Thyroid gland (tissue), 4 donors: ENCODE measurements around the gene SLC1A7. TPM values are rescaled to one million over a fixed set of nuclear protein-coding genes. Genes with fewer than 3 reads are reported as not detected.

ENCODE experiments used
- DNase-seq, 2 donors: peaks; one replicate each; pipeline ENCODE4 v3.0.0-alpha.2; 2019
- H3K27ac ChIP-seq, 3 donors: fragments of 200-600 bp; sonication (generic); 1 replicate in 2 of 3; 2 replicates in 1 of 3; pipeline ENCODE4 v1.5.1; 2016 to 2019; ENCODE audit warnings: mild to moderate bottlenecking in 1 of 3, moderate library complexity in 1 of 3
- H3K27me3 ChIP-seq: fragments of 200-600 bp; sonication (generic); one replicate; pipeline ENCODE4 v1.5.1; 2019
- H3K36me3 ChIP-seq, 2 donors: fragments of 200-600 bp; sonication (generic); one replicate each; pipeline ENCODE4 v1.5.1; 2016 to 2019
- H3K4me1 ChIP-seq, 2 donors: fragments of 200-600 bp; sonication (generic); one replicate each; pipeline ENCODE4 v1.5.1; 2017 to 2019
- H3K4me3 ChIP-seq, 3 donors: fragments of 200-600 bp; sonication (generic); replicated peaks in 1 of 3; 1 replicate in 2 of 3; 2 replicates in 1 of 3; pipeline ENCODE4 v1.5.1; 2016; ENCODE audit warnings: mild to moderate bottlenecking in 1 of 3
- H3K9me3 ChIP-seq: fragments of 200-600 bp; sonication (generic); one replicate; pipeline ENCODE4 v1.5.1; 2017
- CTCF ChIP-seq, 6 experiments: fragments of 200-600 bp in 3 of 6; fragments of 450-650 bp in 3 of 6; sonication (generic) in 3 of 6; IDR thresholded peaks; one replicate each; pipeline ENCODE4 v1.5.1; 2016 to 2019; ENCODE audit warnings: antibody characterized with exemption in 6 of 6, mild to moderate bottlenecking in 2 of 6, inconsistent platforms in 1 of 6, moderate library complexity in 1 of 6
- POLR2A ChIP-seq, 2 donors: fragments of 450-650 bp; IDR thresholded peaks; one replicate each; pipeline ENCODE4 v1.6.1; 2017; ENCODE audit warnings: antibody characterized with exemption in 2 of 2, mild to moderate bottlenecking in 2 of 2, moderate library complexity in 1 of 2
- WGBS, 2 donors: methylation state at CpG; one replicate each; pipeline ENCODE4 v1.1.5; 2017; 5-methylcytosine and 5-hydroxymethylcytosine counted together
- intact Hi-C: fragments of 100-400 bp; cut with DNase I; formaldehyde crosslinking; loops from one replicate; pipeline ENCODE4 v1.15.1; 2023
- total RNA-seq, 4 donors: library from RNA; depleted of rRNA; stranded (reverse); fragments of >200 nt; gene quantifications; one replicate each; pipeline ENCODE4 v1.2.3, GENCODE V29; 2016

SLC1A7 gene
- total RNA-seq, 4 donors from 2014 or later, result 0.13 to 0.33 (median 0.20) TPM; not detected in 1

- intact Hi-C loops, result no loop called here
- Histone ChIP-seq H3K4me1 (peaks cover 0 to 3% of the 10 kb centered on the region in 2 donors), H3K4me3 (no peak overlapping the region), H3K27me3 (no peaks in the 10 kb centered on the region), H3K9me3 (no peaks in the 10 kb centered on the region), H3K36me3 (no peaks in the 10 kb centered on the region), H3K27ac (no peak overlapping the region)
- no peak for TF ChIP-seq CTCF (IDR thresholded peaks at IDR 0.05)
- TF ChIP-seq POLR2A (IDR thresholded peaks at IDR 0.05), result no peak
- no peak for DNase-seq
- WGBS, 2 donors, result 63 to 64% methylated on average over 15 of the region's 15 CpGs
Measured at GRCh38 chr1:53107570-53108322, 34.7 kb downstream of the SLC1A7 start.

GRCh38 chr1:53107090-53107489 is 35.3 kb downstream of the SLC1A7 start:
- H3K36me3 ChIP-seq, result no peaks in the 10 kb centered on the region
- H3K27me3 ChIP-seq, result no peaks in the 10 kb centered on the region
- DNase-seq, result no peak
- no peak overlapping the region for H3K4me3 ChIP-seq
- peaks cover 0 to 3% of the 10 kb centered on the region in 2 donors for H3K4me1 ChIP-seq
- intact Hi-C loops, result no loop called here
- WGBS, 2 donors, result 85 to 93% methylated on average over 7 of the region's 7 CpGs
- no peak overlapping the region for H3K27ac ChIP-seq
- H3K9me3 ChIP-seq, result no peaks in the 10 kb centered on the region
- TF ChIP-seq POLR2A (IDR thresholded peaks at IDR 0.05), result no peak

- Histone ChIP-seq H3K27ac (no peak overlapping the region), H3K36me3 (no peaks in the 10 kb centered on the region), H3K9me3 (no peaks in the 10 kb centered on the region), H3K4me3 (no peak overlapping the region), H3K27me3 (no peaks in the 10 kb centered on the region), H3K4me1 (no peaks in the 10 kb centered on the region)
- intact Hi-C loops, result no loop called here
- no peak for TF ChIP-seq POLR2A (IDR thresholded peaks at IDR 0.05)
- no peak for TF ChIP-seq CTCF (IDR thresholded peaks at IDR 0.05)
- WGBS, 2 donors, result 76 to 84% methylated on average over 8 of the region's 8 CpGs
- DNase-seq, result no peak
Measured at GRCh38 chr1:53104289-53104913, 38.0 kb downstream of the SLC1A7 start.

GRCh38 chr1:53094533-53094919 is 47.9 kb downstream of the SLC1A7 start:
- Histone ChIP-seq H3K9me3 (no peaks in the 10 kb centered on the region), H3K4me3 (no peak overlapping the region), H3K36me3 (no peaks in the 10 kb centered on the region), H3K27ac (no peak overlapping the region), H3K27me3 (no peaks in the 10 kb centered on the region), H3K4me1 (no peaks in the 10 kb centered on the region)
- 52 to 66% methylated on average over 7 to 12 of the region's 13 CpGs for WGBS, 2 donors
- intact Hi-C loops, result no loop called here
- no peak for DNase-seq
- no peak for TF ChIP-seq POLR2A (IDR thresholded peaks at IDR 0.05)
- no peak for TF ChIP-seq CTCF (IDR thresholded peaks at IDR 0.05)

GRCh38 chr1:53093778-53094532 is 48.5 kb downstream of the SLC1A7 start:
- Histone ChIP-seq H3K27me3 (no peaks in the 10 kb centered on the region), H3K36me3 (no peaks in the 10 kb centered on the region), H3K4me1 (no peaks in the 10 kb centered on the region), H3K27ac (no peak overlapping the region), H3K9me3 (no peaks in the 10 kb centered on the region), H3K4me3 (no peak overlapping the region)
- no peak for DNase-seq
- intact Hi-C loops, result no loop called here
- 90 to 91% methylated on average over 19 to 20 of the region's 20 CpGs for WGBS, 2 donors
- TF ChIP-seq CTCF (IDR thresholded peaks at IDR 0.05) (no peak), POLR2A (IDR thresholded peaks at IDR 0.05) (no peak)
